Uterus (tissue), 2 donors: ENCODE data around the gene NLRP11.

Experiments
- CTCF ChIP-seq, 4 experiments: fragments of 200-600 bp in 2 of 4; fragments of 450-650 bp in 2 of 4; sonication (generic) in 2 of 4; IDR thresholded peaks; one replicate each; pipeline ENCODE4 v1.5.1; 2016 to 2019; ENCODE audit warnings: antibody characterized with exemption in 4 of 4, mild to moderate bottlenecking in 2 of 4, moderate library complexity in 1 of 4
- POLR2A ChIP-seq, 2 donors: fragments of 450-650 bp; IDR thresholded peaks; one replicate each; pipeline ENCODE4 v1.6.1; 2016; ENCODE audit warnings: antibody characterized with exemption in 2 of 2, mild to moderate bottlenecking in 1 of 2, moderate library complexity in 1 of 2

GRCh38 chr19:55857974-55858373 lies 26.2 kb upstream of the NLRP11 start:
- TF ChIP-seq CTCF (IDR thresholded peaks at IDR 0.05): no peak
- TF ChIP-seq POLR2A (IDR thresholded peaks at IDR 0.05): no peak
